ENCODE data around the gene DLGAP4. TPM values are rescaled to one million over a fixed set of nuclear protein-coding genes. Genes with fewer than 3 reads are reported as not detected.

DLGAP4 gene
- total and polyA plus RNA-seq, 2 of the 13 experiments (the other 11 are each of a cell fraction or from before 2014, with no cell fraction given), result 15.2 to 26.7 TPM

DNA sequence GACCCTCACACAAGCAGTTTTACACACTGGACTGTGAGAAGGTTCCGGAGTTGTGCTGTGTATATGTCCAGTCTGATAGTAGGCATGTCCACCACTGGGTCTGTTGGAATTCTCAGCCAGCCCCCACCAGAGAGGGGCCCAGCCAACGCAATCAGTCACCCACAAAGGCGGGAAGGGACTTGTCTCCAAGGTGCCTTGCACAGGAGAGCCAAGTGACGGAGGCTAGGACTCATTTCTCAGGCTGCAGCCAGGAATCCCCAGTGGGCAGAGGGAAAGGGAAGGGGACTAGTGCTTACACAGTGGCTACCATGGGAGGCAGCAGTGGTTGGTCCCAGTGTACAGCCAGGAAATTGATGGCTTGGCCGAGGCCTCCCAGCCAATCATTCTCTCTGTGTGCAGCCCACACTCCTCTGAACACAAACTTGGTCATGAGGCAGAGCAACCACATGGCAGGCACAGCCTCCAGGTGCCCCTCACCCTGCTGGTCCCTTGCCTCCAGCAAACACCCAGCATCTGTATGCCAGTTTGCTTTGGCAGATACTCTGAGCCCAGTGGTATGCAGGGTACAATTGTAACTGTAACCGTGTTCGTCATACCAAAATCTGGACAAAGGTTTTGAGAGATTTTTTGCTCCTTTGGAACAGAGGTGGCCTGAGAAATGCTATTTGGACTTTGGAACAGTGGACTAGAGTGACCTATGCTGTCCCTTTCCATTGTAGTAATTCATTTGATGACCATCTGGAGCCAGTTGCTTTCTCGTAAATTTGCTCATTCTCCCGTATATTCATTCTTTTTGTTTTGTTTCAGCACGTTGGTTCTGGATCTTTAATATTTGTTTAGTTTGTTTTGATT is 162.2 kb downstream of the DLGAP4 start (continued):
- TF ChIP-seq, protein P1, sequence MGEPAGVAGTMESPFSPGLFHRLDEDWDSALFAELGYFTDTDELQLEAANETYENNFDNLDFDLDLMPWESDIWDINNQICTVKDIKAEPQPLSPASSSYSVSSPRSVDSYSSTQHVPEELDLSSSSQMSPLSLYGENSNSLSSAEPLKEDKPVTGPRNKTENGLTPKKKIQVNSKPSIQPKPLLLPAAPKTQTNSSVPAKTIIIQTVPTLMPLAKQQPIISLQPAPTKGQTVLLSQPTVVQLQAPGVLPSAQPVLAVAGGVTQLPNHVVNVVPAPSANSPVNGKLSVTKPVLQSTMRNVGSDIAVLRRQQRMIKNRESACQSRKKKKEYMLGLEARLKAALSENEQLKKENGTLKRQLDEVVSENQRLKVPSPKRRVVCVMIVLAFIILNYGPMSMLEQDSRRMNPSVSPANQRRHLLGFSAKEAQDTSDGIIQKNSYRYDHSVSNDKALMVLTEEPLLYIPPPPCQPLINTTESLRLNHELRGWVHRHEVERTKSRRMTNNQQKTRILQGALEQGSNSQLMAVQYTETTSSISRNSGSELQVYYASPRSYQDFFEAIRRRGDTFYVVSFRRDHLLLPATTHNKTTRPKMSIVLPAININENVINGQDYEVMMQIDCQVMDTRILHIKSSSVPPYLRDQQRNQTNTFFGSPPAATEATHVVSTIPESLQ (CRISPR knock-in tag; conservative IDR thresholded peaks at IDR 0.05), result peak; percentile 63; the same call in 1 of the 2 replicates
- TF ChIP-seq POLR2AphosphoS2 (IDR thresholded peaks at IDR 0.05; ENCODE audit: low read depth, low read length) (no peak), RCOR2 (CRISPR knock-in tag; IDR thresholded peaks at IDR 0.05) (peak; percentile 74), POLR2AphosphoS5 (IDR thresholded peaks at IDR 0.05; ENCODE audit: low read depth, low read length) (no peak; the same call in 1 of the 2 replicates), ZFP62 (CRISPR knock-in tag; IDR thresholded peaks at IDR 0.05) (no peak), ETV5 (CRISPR knock-in tag; IDR thresholded peaks at IDR 0.05; ENCODE audit: borderline replicate concordance) (peak; percentile 64), ZNF629 (CRISPR knock-in tag; conservative IDR thresholded peaks at IDR 0.05) (peak; percentile 44; the same call in 1 of the 2 replicates), ZNF530 (CRISPR knock-in tag; IDR thresholded peaks at IDR 0.05; ENCODE audit: low read depth) (no peak), ZKSCAN5 (CRISPR knock-in tag; IDR thresholded peaks at IDR 0.05) (no peak), THYN1 (CRISPR knock-in tag; IDR thresholded peaks at IDR 0.05; ENCODE audit: borderline replicate concordance, low read depth) (0 out of 2 replicates have a peak, but pooled peaks have one; percentile 80), HES4 (CRISPR knock-in tag; IDR thresholded peaks at IDR 0.05; ENCODE audit: borderline replicate concordance) (0 out of 2 replicates have a peak, but pooled peaks have one; percentile 66), MAZ (IDR thresholded peaks at IDR 0.05; ENCODE audit: borderline replicate concordance, low read depth, low read length) (no peak), MAZ (CRISPR knock-in tag; IDR thresholded peaks at IDR 0.05; ENCODE audit: low read depth) (peak; percentile 59; the same call in 1 of the 2 replicates), SMARCE1 (IDR thresholded peaks at IDR 0.05; ENCODE audit: borderline replicate concordance) (no peak), MIER2 (CRISPR knock-in tag; IDR thresholded peaks at IDR 0.05) (no peak; the same call in 1 of the 2 replicates)
- TF ChIP-seq, protein P2, sequence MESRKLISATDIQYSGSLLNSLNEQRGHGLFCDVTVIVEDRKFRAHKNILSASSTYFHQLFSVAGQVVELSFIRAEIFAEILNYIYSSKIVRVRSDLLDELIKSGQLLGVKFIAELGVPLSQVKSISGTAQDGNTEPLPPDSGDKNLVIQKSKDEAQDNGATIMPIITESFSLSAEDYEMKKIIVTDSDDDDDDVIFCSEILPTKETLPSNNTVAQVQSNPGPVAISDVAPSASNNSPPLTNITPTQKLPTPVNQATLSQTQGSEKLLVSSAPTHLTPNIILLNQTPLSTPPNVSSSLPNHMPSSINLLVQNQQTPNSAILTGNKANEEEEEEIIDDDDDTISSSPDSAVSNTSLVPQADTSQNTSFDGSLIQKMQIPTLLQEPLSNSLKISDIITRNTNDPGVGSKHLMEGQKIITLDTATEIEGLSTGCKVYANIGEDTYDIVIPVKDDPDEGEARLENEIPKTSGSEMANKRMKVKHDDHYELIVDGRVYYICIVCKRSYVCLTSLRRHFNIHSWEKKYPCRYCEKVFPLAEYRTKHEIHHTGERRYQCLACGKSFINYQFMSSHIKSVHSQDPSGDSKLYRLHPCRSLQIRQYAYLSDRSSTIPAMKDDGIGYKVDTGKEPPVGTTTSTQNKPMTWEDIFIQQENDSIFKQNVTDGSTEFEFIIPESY (CRISPR knock-in tag; IDR thresholded peaks at IDR 0.05), result peak; percentile 40; the same call in 1 of the 2 replicates
- TF ChIP-seq, protein P3, sequence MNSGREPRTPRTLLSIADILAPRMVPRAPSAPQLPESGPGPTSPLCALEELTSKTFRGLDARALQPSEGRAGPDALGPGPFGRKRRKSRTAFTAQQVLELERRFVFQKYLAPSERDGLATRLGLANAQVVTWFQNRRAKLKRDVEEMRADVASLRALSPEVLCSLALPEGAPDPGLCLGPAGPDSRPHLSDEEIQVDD (CRISPR knock-in tag; IDR thresholded peaks at IDR 0.05; ENCODE audit: borderline replicate concordance), result peak; percentile 92
- TF ChIP-seq, protein P4, sequence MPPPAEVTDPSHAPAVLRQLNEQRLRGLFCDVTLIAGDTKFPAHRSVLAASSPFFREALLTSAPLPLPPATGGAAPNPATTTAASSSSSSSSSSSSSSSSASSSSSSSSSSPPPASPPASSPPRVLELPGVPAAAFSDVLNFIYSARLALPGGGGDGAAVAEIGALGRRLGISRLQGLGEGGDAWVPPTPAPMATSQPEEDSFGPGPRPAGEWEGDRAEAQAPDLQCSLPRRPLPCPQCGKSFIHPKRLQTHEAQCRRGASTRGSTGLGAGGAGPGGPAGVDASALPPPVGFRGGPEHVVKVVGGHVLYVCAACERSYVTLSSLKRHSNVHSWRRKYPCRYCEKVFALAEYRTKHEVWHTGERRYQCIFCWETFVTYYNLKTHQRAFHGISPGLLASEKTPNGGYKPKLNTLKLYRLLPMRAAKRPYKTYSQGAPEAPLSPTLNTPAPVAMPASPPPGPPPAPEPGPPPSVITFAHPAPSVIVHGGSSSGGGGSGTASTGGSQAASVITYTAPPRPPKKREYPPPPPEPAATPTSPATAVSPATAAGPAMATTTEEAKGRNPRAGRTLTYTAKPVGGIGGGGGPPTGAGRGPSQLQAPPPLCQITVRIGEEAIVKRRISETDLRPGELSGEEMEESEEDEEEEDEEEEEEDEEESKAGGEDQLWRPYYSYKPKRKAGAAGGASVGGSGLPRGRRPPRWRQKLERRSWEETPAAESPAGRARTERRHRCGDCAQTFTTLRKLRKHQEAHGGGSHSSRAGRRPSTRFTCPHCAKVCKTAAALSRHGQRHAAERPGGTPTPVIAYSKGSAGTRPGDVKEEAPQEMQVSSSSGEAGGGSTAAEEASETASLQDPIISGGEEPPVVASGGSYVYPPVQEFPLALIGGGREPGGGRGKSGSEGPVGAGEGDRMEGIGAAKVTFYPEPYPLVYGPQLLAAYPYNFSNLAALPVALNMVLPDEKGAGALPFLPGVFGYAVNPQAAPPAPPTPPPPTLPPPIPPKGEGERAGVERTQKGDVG (CRISPR knock-in tag; IDR thresholded peaks at IDR 0.05; ENCODE audit: borderline replicate concordance), result peak; percentile 57

Measured in HepG2 (cell line).